ENCODE data around the gene PRELID2.
"Not testable (repeated sequence)": the region's sequence is repeated elsewhere in the genome, so short reads cannot be mapped to it uniquely, and the experiment has no call there.

Gene PRELID2

DNA sequence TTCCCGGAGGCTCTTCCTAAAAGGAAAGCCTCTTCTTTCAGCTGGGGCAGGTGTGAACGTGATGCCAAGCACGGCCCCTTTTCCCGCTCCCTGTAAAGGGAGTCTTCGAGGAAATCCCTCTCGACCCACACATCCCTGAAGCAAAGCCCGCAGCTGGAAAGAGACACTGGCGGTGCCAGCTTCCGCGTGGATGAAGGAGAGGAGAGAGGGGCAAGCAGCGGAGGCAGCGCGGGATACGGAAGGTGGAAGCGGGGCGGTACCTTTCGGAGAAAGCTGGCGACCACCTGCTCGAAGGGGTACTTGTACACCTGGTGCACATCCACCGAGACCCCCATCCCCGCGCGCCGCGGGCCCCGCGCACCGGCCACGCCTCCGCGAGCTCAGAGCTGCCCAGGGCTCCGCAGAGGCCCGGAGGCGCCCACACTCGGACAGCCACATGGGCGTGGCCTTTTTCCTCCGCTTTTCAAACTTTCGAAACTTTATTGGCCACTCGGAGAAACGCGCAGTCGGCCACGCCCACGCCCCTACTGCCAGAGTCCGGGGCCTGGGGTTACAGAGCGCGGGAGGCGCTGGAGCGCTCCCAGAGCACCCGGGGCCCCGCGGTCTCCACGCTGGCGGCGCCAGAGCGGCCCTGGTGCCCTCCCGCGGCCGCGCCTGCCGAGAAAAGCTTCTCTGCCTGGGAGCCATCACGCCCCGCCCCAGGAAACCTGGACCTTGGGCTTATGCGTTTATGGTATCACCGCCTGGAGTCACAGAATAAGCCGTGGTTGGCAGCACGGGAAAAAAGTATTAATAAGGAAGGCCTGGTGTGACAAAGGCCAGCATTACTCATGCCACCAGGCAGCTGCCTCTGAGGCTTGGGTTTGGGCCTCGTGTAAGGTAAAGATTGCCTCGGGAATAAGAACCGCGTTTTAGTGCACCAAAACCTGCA lies at the start of gene PRELID2:
TSS of gene PRELID2 (minus strand) at position 426 of the 931 bp plus-strand sequence. CDS start at position 335, 91 bp downstream.
- peak within 1 kb of the TSS; percentile 62 for H3K9ac ChIP-seq (ENCODE audit: insufficient read length, low read depth)
- no peak for TF ChIP-seq SUZ12 (IDR thresholded peaks at IDR 0.05; ENCODE audit: extremely low read depth, insufficient read depth, insufficient read length)
- TF ChIP-seq ZNF274 (IDR thresholded peaks at IDR 0.05; ENCODE audit: low read depth, low read length) = no peak
- no peaks in the 10 kb centered on the region for H3K4me1 ChIP-seq (ENCODE audit: insufficient read depth, insufficient read length)
- peak within 1 kb of the TSS; percentile 66 for H3K4me3 ChIP-seq (ENCODE audit: insufficient read length, low read depth)
- H3K9me3 ChIP-seq (ENCODE audit: insufficient read depth, low read length) = no peaks in the 10 kb centered on the region
- H3K36me3 ChIP-seq (ENCODE audit: insufficient read depth, insufficient read length, low read length) = no peaks in the 10 kb centered on the region
- peak; percentile 57 for DNase-seq (ENCODE audit: low read depth, low spot score)
- peaks cover 8% of the 10 kb centered on the region for H3K27me3 ChIP-seq (ENCODE audit: insufficient read depth, insufficient read length)

DNA sequence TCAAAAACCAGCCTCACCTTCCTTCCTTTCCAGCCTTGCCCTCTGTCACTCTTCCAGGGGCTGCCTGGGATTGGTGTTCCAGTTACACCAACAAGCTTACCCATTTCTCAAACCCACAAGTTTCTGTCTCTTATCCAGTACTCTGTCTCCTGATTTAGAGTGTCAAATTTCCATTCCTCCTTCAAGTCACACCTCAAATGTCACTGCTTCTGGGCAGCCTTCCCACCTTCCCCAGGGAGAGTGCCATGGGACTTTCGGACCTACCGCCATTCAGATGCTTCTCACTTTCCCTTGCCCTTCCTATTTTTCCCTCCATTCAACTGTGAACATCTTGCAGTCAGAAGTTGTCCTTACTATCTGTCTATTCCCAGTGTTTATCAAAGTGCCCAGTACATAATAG lies 39.6 kb upstream of the PRELID2 start:
- no peaks in the 10 kb centered on the region for H3K27me3 ChIP-seq (ENCODE audit: insufficient read depth, insufficient read length)

DNA sequence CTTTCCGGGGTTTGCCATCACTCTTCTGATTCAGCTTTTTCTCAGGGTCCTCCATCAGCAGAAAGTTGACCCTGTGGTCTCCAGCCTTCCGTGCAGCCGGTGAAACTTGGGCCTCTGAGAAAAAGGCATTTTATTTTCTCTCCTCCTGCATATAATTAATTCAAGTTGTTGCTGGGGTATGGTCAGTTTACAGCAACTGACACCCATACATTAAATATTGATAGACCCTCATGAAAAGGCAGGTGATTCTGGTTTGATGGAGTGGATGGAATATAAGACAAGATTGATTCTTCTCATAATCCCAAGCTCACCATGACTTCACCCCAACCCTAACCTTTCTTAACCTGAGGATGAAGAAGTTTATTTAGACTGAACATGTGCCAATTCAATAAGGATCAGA lies 37.8 kb upstream of the PRELID2 start, which contains the start of gene GRXCR2:
TSS of gene GRXCR2 (minus strand) at position 101 of the 400 bp plus-strand sequence. CDS start at position 55, 46 bp downstream.
- H3K9me3 ChIP-seq (ENCODE audit: insufficient read depth, low read length) = no peaks in the 10 kb centered on the region
- TF ChIP-seq YY1 (IDR thresholded peaks at IDR 0.05; ENCODE audit: insufficient read depth, insufficient read length) = no peak
- no peak for TF ChIP-seq ZNF274 (IDR thresholded peaks at IDR 0.05; ENCODE audit: low read depth, low read length)
- TF ChIP-seq SUZ12 (IDR thresholded peaks at IDR 0.05; ENCODE audit: extremely low read depth, insufficient read depth, insufficient read length) = no peak

More for the DNA sequence above, 39.6 kb upstream of the PRELID2 start:
- TF ChIP-seq SUZ12 (IDR thresholded peaks at IDR 0.05; ENCODE audit: extremely low read depth, insufficient read depth, insufficient read length) (no peak), YY1 (IDR thresholded peaks at IDR 0.05; ENCODE audit: insufficient read depth, insufficient read length) (no peak), ZNF274 (IDR thresholded peaks at IDR 0.05; ENCODE audit: low read depth, low read length) (no peak)
- H3K4me3 ChIP-seq (ENCODE audit: insufficient read length, low read depth) = no peak overlapping the region
- no peaks in the 10 kb centered on the region for H3K36me3 ChIP-seq (ENCODE audit: insufficient read depth, insufficient read length, low read length)
- no peaks in the 10 kb centered on the region for H3K4me1 ChIP-seq (ENCODE audit: insufficient read depth, insufficient read length)
- H3K9ac ChIP-seq (ENCODE audit: insufficient read length, low read depth) = no peak overlapping the region
- no peak for DNase-seq (ENCODE audit: low read depth, low spot score)
- H3K9me3 ChIP-seq (ENCODE audit: insufficient read depth, low read length) = no peaks in the 10 kb centered on the region

DNA sequence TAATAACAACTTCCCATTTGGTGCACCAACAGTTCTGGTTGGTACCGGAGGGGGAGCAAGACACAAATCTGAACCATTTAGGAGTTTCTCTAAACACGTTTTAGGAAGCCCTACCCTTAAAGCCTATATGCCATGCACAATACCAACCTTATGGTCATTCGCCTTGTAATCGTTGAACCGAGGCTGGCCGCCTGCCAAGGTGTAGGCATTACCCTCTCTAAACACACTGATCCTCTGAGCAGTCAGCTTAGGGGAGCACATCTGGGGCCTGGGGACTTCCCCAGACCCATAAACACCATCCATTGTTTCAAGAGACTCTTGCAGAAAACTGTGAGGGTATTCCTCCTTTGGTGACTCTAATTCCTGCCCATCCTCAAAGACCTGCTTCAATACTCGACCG lies 37.3 kb upstream of the PRELID2 start:
- H3K36me3 ChIP-seq (ENCODE audit: insufficient read depth, insufficient read length, low read length) = no peaks in the 10 kb centered on the region
- H3K9ac ChIP-seq (ENCODE audit: insufficient read length, low read depth) = no peak overlapping the region
- no peaks in the 10 kb centered on the region for H3K4me1 ChIP-seq (ENCODE audit: insufficient read depth, insufficient read length)
- H3K9me3 ChIP-seq (ENCODE audit: insufficient read depth, low read length) = no peaks in the 10 kb centered on the region
- no peak for DNase-seq (ENCODE audit: low read depth, low spot score)
- H3K4me3 ChIP-seq (ENCODE audit: insufficient read length, low read depth) = no peak overlapping the region
- TF ChIP-seq SUZ12 (IDR thresholded peaks at IDR 0.05; ENCODE audit: extremely low read depth, insufficient read depth, insufficient read length) (no peak), ZNF274 (IDR thresholded peaks at IDR 0.05; ENCODE audit: low read depth, low read length) (no peak), YY1 (IDR thresholded peaks at IDR 0.05; ENCODE audit: insufficient read depth, insufficient read length) (no peak)
- no peaks in the 10 kb centered on the region for H3K27me3 ChIP-seq (ENCODE audit: insufficient read depth, insufficient read length)

More for the DNA sequence above, 37.8 kb upstream of the PRELID2 start, which contains the start of gene GRXCR2:
- no peaks in the 10 kb centered on the region for H3K4me1 ChIP-seq (ENCODE audit: insufficient read depth, insufficient read length)
- H3K36me3 ChIP-seq (ENCODE audit: insufficient read depth, insufficient read length, low read length) = no peaks in the 10 kb centered on the region
- DNase-seq (ENCODE audit: low read depth, low spot score) = no peak
- no peak within 1 kb of the TSS for H3K9ac ChIP-seq (ENCODE audit: insufficient read length, low read depth)
- no peaks in the 10 kb centered on the region for H3K27me3 ChIP-seq (ENCODE audit: insufficient read depth, insufficient read length)
- H3K4me3 ChIP-seq (ENCODE audit: insufficient read length, low read depth) = no peak within 1 kb of the TSS

DNA sequence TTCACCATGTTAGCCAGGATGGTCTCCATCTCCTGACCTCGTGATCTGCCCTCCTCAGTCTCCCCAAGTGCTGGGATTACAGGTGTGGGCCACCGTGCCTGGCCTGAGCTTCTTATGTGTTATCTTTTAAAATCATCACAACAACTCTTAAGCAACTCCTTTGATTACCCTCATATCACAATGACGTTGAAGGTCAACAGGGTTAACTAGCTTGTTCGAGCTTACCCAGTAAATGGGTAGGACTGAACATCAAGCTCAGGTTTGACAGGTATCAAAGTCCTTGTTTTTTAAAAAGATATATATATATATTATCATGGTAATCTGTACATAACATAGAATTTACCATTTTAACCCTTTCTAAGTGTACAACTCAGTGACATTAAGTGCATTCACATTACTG lies 34.6 kb upstream of the PRELID2 start:
- no peaks in the 10 kb centered on the region for H3K36me3 ChIP-seq (ENCODE audit: insufficient read depth, insufficient read length, low read length)

DNA sequence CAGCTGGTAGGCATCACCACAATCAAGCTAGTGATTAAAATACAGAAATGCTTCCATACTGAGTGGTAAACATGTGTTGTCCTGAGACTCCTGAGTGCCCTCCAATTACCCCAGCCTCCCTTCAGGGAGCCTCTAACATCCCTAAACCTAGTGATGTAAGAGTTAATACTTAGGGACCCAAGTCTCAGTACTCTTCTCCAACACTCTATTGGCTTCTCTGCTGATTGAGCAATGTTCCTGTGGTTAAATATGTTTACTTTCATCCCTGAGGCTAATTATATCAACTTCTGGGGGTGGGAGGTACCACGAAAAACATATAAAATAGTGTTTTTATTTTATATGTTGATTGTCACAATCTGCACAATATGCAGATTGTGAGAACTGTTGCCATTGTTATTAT lies 32.7 kb upstream of the PRELID2 start:
- Histone ChIP-seq H3K9ac (ENCODE audit: insufficient read length, low read depth) (no peak overlapping the region), H3K4me3 (ENCODE audit: insufficient read length, low read depth) (no peak overlapping the region), H3K27me3 (ENCODE audit: insufficient read depth, insufficient read length) (no peaks in the 10 kb centered on the region), H3K4me1 (ENCODE audit: insufficient read depth, insufficient read length) (no peaks in the 10 kb centered on the region), H3K9me3 (ENCODE audit: insufficient read depth, low read length) (no peaks in the 10 kb centered on the region), H3K36me3 (ENCODE audit: insufficient read depth, insufficient read length, low read length) (no peaks in the 10 kb centered on the region)
- no peak for DNase-seq (ENCODE audit: low read depth, low spot score)
- TF ChIP-seq ZNF274 (IDR thresholded peaks at IDR 0.05; ENCODE audit: low read depth, low read length) (no peak), SUZ12 (IDR thresholded peaks at IDR 0.05; ENCODE audit: extremely low read depth, insufficient read depth, insufficient read length) (no peak), YY1 (IDR thresholded peaks at IDR 0.05; ENCODE audit: insufficient read depth, insufficient read length) (no peak)

More for the DNA sequence above, 34.6 kb upstream of the PRELID2 start:
- no peaks in the 10 kb centered on the region for H3K9me3 ChIP-seq (ENCODE audit: insufficient read depth, low read length)
- no peak overlapping the region for H3K4me3 ChIP-seq (ENCODE audit: insufficient read length, low read depth)
- no peaks in the 10 kb centered on the region for H3K4me1 ChIP-seq (ENCODE audit: insufficient read depth, insufficient read length)
- DNase-seq (ENCODE audit: low read depth, low spot score) = no peak
- no peaks in the 10 kb centered on the region for H3K27me3 ChIP-seq (ENCODE audit: insufficient read depth, insufficient read length)
- TF ChIP-seq YY1 (IDR thresholded peaks at IDR 0.05; ENCODE audit: insufficient read depth, insufficient read length) (no peak), SUZ12 (IDR thresholded peaks at IDR 0.05; ENCODE audit: extremely low read depth, insufficient read depth, insufficient read length) (no peak), ZNF274 (IDR thresholded peaks at IDR 0.05; ENCODE audit: low read depth, low read length) (no peak)
- no peak overlapping the region for H3K9ac ChIP-seq (ENCODE audit: insufficient read length, low read depth)

DNA sequence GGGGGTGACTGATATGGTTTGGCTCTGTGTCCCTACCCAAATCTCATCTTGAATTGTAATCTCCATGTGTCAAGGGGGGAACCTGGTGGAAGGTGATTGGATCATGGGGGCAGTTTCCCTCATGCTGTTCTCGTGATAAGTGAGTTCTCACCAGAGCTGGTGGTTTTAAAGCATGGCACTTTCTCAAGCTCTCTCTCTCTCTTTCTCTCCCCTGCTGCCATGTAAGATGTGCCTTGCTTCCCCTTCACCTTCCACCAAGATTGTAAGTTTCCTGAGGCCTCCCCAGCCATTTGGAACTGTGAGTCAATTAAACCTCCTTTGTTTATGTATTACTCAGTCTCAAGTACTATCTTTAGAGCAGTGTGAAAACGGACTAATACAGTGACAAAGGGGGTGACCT lies 29.3 kb upstream of the PRELID2 start:
- not testable (repeated sequence) for H3K36me3 ChIP-seq (ENCODE audit: insufficient read depth, insufficient read length, low read length); H3K4me1 ChIP-seq (ENCODE audit: insufficient read depth, insufficient read length); H3K9me3 ChIP-seq (ENCODE audit: insufficient read depth, low read length); DNase-seq (ENCODE audit: low read depth, low spot score); H3K4me3 ChIP-seq (ENCODE audit: insufficient read length, low read depth); H3K9ac ChIP-seq (ENCODE audit: insufficient read length, low read depth); H3K27me3 ChIP-seq (ENCODE audit: insufficient read depth, insufficient read length)
